ENCODE measurements around the gene ATP5PO.
"Not testable (repeated sequence)": the region's sequence is repeated elsewhere in the genome, so short reads cannot be mapped to it uniquely, and the experiment has no call there.

ATP5PO gene

DNA sequence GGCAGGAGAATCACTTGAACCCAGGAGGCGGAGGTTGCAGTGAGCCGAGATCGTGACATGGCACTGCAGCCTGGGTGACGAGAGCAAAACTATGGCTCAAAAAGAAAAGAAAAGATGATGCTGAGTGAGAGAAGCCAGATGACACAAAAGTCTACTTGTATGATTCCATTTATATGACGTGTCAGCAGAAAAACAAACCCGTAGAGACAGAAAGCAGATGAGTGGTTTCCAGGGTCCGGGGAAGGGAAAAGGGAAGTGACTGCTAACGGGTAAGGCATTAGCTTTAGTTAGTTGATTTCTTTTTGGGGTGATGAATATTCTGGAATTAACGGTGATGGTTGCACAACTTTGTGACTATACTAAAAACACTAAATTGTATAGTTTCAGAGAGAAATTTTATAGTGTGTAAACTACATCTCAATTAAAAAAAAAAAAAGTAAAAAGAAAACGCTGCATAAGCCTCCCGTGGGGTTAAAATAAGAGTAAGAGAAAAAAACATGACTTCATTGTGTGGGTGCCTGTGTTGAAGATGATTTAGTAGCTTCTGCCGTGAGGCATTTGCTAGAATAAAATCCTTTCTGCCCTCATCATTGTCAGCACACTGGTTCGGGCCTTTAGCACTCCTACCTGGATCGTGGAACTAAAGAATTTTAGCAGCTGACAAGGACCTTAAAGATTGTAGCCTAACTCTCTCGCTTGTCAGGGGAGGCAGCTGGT lies 24.7 kb upstream of the ATP5PO start:
- no peak for DNase-seq

DNA sequence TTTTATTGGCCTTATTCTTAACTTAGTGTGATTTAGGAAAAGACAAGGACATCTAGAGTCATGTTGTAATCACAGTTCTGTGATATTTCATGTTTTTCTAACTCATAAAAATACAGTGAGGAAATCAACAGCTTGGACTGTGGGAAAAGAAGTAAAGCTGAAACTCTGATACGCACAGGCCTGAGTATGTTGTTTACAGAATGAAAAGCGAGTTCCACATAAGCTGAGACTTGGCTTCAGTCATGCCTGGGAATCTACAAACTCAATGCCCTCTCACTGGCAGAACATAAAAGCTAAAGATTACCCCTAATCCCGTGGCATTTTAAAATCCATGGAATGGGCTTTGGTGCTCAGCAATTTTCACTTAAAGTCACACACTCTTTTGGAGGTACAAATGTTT lies 23.6 kb upstream of the ATP5PO start:
- DNase-seq = no peak

DNA sequence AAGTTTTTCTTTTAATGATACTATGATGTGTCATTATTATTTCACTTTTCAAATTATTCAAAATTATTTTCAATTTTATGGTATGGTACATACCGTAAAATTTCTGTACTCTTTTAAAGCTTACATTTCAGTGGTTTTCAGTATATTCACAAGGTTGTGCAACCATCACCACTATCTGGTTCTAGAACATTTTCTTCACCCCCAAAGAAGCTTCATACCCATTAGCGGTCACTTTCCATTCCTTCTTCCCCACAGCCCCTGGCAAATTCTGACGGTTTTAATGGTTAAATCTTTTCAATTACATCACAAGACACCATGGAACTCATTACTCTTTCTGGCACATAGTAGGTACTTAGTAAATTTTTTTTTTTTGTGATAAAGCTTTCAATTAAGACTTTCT lies 22.8 kb upstream of the ATP5PO start:
- no peak for DNase-seq

DNA sequence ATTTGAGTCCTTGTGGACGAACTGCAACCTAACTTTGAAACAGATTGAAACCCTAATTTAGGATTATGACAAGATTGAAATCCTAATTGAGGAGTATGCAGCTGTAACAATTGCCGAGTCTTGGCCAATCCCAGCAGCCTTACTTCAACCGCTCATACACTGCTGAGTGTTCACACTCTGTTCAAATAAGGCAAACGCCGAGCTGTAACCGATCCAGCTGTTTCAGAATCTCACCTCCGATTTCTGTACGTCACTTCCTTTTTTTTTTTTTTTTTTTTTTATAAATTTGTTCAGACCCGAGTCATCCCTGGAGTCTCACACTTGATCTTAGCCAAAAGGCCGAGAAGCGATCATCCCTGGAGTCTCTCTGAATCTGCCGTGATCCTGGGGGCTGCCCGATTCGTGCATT lies 22.3 kb upstream of the ATP5PO start:
- DNase-seq = no peak

DNA sequence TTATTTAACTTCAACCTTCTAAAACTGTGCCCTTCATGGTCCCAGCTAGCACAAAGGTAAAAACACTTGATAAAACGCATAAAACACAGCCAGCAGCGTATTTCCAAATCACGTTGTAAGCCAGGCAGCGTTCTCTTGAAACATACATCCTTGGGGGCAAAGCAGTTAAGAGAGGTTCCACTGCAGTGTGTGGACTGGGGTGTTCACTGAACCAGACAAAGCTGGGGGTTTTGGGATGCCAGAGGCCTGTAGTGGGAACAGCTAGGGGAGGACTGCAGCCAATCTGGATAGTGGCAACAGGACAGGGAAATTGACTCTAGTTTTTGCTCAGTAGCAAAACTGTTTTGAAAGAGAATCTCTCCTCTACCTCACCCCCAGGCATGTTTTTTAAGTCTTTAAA lies 21.5 kb upstream of the ATP5PO start:
- DNase-seq = no peak

DNA sequence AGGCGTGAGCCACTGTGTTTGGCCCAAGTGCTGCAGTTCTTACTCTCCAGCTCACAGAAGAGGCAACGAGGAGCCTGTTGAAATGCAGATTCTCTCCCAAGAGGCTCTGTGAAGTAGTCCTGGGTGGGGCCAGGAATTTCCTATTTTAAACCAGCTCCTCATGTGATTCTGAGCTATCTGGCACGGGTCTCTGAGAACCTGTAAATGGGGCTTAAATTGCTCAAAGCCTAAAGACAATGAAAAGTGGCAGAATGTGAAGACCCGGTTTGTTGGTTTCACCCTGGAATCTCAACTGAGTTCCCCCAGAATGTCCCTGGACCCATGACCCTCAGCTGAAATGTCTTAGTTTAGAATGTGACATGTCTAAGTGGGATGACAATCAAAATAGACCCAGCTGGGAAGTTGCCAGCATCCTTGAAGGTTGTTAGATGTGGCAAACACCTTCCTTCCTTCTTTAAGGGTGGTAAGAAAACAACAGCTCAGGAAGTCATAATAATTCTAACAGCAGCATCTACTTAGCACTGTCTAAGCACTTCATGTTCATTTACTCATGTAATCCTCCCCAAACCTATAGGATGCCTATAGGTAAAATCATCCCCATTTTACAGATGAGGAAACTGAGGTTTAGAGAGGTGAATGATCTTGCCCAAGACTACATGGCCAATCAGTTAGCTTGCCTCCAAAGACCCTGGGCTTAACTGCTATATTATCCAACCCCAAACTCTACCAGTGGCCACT lies 20.9 kb upstream of the ATP5PO start:
- DNase-seq = no peak

DNA sequence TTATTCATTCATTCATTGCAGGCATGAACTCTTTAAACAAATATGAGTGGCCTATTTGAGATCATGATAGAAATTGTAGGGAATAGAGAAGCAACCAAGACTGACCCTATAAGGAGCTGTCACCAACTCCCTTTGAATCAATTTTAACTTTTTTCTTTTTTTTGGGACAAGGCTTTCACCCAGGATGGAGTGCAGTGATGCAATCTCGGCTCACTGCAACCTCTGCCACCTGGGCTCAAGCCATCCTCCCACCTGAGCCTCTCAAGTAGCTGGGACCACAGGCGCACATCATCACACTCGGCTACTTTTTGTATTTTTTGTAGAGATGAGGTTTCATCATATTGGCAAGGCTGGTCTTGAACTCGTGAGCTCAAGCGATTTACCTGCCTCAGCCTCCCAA lies 17.1 kb upstream of the ATP5PO start:
- no peak for DNase-seq

DNA sequence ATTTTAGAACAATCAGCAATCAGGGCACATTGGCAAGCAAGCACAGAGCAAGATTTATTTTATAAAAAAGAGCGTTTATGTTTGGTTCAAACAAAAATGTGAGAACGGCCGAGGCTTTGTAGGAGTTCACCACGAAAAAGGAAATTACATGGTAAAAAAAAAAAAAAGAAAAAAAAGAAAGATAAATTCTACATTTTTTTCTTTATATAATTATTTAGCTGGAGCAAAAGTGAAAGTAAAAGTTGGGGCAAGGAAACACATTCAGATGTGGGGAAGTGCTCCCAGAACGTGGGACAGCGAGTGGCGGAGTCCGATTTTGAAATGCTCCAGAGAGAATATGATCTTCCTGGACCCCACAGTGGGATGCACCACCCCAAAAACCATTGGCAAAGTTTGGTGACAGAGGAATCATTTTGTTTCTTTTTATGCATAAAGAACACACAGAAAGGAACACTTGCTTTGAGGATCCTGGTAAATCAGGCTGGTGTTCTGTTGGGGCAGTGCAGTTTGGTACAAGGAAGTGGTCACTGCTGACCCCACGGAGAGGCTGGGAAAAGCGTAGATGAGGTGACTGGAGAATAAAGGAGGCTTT lies 16.3 kb upstream of the ATP5PO start:
- DNase-seq = no peak

DNA sequence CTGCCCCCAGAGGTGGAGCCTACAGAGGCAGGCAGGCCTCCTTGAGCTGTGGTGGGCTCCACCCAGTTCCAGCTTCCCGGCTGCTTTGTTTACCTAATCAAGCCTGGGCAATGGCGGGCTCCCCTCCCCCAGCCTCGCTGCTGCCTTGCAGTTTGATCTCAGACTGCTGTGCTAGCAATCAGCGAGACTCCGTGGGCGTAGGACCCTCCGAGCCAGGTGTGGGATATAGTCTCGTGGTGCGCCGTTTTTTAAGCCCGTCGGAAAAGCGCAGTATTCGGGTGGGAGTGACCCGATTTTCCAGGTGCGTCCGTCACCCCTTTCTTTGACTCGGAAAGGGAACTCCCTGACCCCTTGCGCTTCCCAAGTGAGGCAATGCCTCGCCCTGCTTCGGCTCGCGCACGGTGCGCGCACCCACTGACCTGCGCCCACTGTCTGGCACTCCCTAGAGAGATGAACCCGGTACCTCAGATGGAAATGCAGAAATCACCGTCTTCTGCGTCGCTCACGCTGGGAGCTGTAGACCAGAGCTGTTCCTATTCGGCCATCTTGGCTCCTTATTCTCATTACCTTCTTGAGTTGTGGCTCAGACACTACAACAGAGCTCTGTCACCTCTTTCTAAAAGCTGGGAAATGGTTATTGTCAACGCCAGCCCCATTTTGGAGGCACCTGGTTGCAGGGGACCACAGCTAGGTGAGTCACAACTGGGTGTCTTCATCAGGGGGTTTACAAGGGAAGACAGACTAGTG lies 15.6 kb upstream of the ATP5PO start:
- DNase-seq = peak; percentile 18

DNA sequence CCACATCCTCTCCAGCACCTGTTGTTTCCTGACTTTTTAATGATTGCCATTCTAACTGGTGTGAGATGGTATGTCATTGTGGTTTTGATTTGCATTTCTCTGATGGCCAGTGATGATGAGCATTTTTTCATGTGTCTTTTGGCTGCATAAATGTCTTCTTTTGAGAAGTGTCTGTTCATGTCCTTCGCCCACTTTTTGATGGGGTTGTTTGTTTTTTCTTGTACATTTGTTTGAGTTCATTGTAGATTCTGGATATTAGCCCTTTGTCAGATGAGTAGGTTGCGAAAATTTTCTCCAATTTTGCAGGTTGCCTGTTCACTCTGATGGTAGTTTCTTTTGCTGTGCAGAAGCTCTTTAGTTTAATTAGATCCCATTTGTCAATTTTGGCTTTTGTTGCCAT lies 10.6 kb upstream of the ATP5PO start:
- not testable (repeated sequence) for DNase-seq

DNA sequence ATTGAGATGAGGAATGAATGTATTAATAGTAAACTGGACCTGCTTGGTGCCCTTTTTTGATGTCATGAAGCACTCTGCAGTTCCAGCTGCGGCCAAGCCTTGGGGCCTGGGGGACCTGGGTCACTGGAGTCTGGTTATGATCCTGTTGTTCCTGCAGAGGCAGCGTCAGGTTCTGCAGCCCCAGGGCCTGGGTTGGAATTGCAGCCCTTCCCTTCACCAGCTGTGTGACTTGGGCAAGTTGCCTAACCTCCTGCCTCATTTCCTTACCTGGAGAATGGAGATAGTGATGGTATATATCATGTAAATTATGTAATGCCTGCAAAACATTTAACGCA lies 9.1 kb upstream of the ATP5PO start:
- no peak for DNase-seq

DNA sequence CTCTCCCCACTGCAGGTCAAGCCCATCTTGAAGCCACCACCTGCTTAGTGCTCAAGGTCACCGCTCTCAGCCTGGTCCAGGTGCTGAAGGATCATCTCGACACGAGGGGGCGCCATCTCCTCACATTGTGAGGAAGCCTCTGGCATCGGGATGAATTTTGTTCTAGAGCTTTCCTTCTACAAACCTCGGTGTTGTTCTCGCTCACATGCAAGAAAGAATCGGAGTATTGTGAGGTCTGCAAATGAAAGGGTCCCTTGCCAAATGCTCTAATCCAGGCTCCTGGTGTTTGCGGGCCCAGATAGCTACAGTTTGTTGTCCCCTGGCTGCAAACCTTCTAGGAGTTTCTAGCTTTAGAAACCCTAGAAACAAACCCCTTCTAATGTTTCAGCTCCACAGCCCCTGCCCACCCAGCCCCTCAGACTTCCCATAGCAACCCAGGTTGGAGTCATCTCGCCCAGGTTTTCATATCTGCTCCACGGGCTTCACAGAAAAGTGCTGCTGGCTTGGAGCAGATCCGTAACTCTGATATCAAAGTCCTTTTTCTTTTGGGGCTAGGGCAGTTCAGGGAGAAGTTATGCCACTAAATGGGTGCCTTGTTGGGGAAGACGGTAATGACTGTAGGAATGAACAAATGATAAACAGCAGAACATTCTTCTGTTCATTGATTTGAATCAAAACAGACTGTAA lies 8.6 kb upstream of the ATP5PO start:
- DNase-seq = peak; percentile 89

DNA sequence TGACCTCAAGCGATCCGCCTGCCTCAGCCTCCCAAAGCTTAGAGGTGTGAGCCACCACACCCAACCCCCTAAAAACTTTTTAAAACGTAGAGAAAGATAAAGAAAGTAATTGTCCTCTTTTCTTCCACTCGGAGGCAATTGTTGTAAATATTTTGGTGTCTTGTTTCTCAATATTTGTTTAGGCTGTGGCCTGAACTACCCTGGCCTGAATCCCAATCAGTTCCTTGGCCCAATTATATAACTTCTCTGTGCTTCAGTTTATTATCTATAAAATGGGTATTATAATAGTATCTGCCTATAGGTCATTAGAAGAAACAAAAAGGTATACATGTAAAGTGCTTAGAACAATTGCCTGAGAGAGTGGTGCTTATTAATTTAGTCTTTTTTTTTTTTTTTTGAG lies 1.8 kb upstream of the ATP5PO start:
- no peak for DNase-seq

DNA sequence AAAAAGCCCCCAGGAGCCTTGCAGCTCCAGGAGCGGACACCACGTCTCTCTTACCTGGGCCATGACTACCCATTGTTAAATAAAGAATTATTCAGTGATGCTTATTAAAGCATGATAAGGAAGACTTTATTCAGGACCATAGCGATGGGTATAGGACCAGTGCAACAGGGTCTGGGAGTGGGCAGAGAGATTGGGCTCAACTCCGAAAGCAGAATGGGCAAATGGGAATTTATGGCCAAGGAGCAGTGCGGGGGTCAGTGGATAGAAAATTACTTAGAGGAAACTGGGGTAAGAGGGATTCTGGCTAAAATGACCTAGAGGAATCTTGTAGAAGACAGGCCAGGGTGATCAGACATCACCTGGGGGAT lies 580 bp upstream of the ATP5PO start:
- DNase-seq = no peak

DNA sequence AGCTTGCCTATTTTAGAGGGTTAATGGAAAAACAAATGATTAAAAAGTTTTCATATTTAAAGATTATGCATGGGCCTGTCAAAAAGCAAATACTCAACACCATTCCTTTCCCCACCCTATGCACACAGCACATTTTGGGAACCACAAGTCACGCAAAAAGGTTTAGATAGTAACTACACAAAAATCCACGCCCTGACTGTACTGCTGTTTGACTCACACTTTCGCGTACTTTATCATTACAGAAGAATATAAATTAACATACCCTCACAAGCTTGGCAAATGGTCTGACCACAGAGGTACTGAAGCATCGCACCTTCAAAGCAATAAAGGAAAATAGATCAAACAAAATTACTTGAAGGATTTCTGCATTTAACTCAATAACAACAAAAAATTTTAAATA lies 1.4 kb downstream of the ATP5PO start:
- no peak for DNase-seq

DNA sequence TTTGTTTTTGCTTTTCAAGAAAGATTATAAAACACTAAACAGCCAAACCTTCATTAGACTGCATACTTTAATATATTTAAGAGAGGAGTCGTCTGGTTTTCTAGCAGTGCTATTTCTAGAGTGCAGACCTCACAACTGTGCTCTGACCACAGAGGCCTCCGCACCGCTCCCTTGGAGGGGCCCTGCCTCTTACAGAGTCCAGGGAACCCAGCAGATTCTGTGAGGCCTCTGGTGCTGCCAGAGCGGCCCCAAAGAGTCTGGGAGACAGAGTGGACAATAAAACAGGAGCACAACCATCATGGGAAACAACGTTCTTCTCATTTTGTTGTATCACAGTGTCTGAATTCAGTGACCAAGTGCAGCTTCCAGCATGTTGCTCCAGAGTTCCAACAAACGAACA lies 5.8 kb downstream of the ATP5PO start:
- no peak for DNase-seq

DNA sequence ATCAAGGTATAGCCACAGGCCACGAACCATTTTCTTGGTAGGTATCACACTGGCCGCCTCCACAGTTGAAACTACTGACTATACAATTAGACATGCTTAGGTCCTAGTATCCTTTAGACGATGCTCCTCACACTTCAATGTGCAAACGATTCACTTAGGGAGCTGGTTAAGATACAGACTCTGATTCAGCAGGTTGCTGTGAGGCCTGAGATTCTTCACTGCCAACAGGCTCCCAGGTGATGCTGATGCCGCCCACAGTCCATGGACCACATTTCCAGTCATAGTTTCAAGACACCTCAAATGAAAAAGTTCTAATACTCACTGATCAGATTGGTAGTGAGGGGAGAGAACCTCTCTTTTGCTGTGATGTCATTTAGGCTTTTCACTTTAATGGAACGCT lies 6.8 kb downstream of the ATP5PO start:
- DNase-seq = no peak

DNA sequence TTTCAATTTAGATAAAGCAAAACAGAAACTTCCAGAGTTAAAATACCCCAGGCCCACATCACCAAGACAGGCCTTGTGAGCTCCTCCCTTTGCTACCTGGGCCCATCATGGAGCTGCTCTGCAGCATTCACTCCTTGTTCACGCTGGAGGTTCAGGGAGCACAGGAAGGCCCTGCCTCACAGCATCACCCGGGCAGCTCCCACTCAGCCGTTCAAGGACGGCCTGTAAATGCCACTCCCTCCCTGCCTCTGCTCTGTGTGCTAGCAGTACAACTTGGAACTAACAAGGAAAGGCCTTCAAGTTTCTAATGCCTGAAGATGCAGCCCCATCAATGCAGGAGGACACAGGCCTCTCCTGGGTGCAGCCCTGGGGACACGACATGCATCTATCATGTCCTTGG lies 11.6 kb downstream of the ATP5PO start:
- DNase-seq = no peak

DNA sequence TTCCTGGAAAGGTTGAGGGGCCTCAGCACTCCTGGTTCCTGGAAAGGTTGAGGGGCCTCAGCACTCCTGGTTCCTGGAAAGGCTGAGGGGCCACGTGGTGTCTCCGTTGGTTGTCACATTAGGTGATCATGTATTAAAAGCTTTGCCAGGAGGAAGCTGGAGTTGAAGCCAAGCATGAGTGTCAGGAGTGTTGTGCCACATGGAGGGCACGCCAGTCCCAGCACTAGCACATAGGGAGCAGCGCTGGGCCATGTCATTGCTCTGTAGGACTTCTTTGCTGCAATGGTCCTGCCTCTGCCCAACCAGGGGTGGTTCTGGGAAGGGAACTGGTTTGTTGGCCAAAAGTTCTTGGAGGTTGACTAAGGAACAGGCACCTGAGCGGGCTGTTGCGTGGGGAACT lies 13.3 kb downstream of the ATP5PO start:
- no peak for DNase-seq

DNA sequence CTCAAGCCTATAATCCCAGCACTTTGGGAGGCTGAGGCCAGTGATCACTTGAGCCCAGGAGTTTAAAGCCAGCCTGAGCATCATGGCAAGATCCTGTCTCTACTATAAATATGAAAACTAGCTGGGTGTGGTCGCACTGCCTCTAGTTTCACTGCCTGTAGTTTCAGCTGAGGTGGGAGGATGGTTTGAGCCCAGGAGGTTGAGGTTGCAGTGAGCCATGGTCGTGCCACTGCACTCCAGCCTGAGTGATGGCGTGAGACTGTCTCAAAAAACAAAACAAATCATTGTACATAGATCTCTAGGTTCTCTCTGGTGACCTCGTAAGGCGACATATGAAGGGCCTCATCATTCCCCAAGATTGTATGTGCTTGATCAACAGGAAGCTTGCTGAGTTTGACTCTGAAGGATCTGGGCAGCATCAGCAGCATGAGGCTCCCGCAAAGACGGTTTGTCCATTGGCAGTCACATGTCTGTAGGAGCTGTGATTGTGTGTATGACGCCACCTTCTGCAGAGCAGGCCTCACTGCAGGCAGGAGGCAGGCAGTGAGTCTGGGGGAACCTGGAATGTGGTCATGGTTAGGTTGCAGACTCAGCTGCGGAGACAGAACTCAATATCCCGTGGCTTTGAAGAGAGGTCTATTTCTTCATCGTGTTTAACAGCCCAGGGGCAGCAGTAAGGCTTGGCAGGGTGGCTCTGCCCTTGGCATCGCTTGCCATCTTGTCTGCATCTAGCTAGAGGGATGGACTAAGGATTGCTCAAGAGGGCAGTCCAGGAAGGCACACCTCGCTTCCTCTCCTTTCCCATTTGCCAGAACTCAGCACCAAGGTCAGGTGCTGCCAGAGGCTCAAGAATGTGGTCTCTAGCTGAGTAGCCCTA lies 14.0 kb downstream of the ATP5PO start:
- DNase-seq = peak; percentile 7

DNA sequence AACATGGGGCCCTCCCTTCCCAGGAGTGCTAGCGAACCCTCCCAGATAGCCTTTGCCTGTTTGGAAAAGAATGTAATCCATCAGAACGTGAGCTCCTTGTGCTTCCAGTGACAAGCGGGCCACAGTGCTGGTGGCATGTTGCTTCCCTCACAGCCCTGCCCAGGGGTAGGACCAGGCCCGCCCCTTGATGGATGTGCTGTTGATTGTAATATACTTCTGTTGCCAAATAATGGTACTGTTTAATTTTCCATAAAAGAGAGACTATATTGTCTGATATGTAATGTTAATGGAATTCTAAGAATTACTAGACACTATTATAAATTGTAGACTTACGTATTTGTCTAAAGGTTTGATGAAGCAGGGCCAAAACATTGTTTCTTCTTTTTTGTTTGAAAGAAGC lies 16.4 kb downstream of the ATP5PO start:
- no peak for DNase-seq

DNA sequence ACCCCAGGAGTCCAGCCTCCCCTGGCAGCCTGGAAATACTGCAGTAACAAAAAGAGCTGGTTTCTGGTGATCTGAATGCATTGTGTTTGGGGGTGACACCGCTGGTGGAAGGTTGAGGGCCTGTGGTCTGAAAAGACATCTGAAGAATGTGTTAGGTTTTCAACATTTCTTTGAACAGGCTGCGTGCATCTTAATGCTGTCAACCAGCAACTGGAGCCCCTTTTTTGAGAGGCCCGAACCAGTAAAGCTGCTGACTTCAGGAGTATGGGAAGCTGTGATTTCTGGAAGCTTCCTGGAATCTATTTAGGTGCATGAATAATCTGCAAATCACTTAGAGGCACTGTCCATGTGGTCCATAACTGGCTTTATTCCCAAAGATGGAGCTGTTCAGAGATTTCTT lies 17.0 kb downstream of the ATP5PO start:
- no peak for DNase-seq
